Endothelial cell (in vitro differentiated cells): ENCODE data around the gene SLF1. TPM values are rescaled to one million over a fixed set of nuclear protein-coding genes. Genes with fewer than 3 reads are reported as not detected.

ENCODE experiments used
- DNase-seq: peaks from one replicate; pipeline ENCODE4 v3.0.0; 2021; ENCODE audit warnings: low spot score
- H3K27ac Mint-ChIP-seq: one replicate; pipeline ENCODE4 v1.8.0; 2021; ENCODE audit warnings: mixed read lengths, inconsistent platforms; ENCODE audit not compliant: unreplicated experiment
- H3K27me3 Mint-ChIP-seq: one replicate; pipeline ENCODE4 v1.8.0; 2021; ENCODE audit warnings: mild to moderate bottlenecking, moderate library complexity, mixed read lengths, inconsistent platforms; ENCODE audit not compliant: unreplicated experiment
- H3K36me3 Mint-ChIP-seq: one replicate; pipeline ENCODE4 v1.8.0; 2021; ENCODE audit warnings: mild to moderate bottlenecking, low read depth, mixed read lengths, inconsistent platforms; ENCODE audit not compliant: unreplicated experiment
- H3K4me1 Mint-ChIP-seq: one replicate; pipeline ENCODE4 v1.8.0; 2021; ENCODE audit warnings: mild to moderate bottlenecking, mixed read lengths, inconsistent platforms; ENCODE audit not compliant: unreplicated experiment
- H3K4me3 Mint-ChIP-seq: one replicate; pipeline ENCODE4 v1.8.0; 2021; ENCODE audit warnings: mild to moderate bottlenecking, mixed read lengths, inconsistent platforms; ENCODE audit not compliant: unreplicated experiment
- H3K9me3 Mint-ChIP-seq: one replicate; pipeline ENCODE4 v1.8.0; 2021; ENCODE audit warnings: mixed read lengths, inconsistent platforms; ENCODE audit not compliant: unreplicated experiment
- CTCF ChIP-seq: fragments of 200-600 bp; sonication (generic); IDR thresholded peaks from one replicate; pipeline ENCODE4 v1.5.0; 2021; ENCODE audit warnings: antibody characterized with exemption; ENCODE audit not compliant: unreplicated experiment
- total RNA-seq: library from RNA; stranded (reverse); fragmentation: NEBNext Ultra II Directional; extraction: Animal tissue kit (Norgen Biotek cat#: 25700); gene quantifications from one replicate; pipeline ENCODE4 v1.2.1, GENCODE V29; 2021; ENCODE audit not compliant: unreplicated experiment

SLF1 gene
- total RNA-seq, 1 donor from 2014 or later = 4.6 TPM

- H3K27me3 Mint-ChIP-seq = peaks cover 2% of the 10 kb centered on the region
- no peak overlapping the region for H3K27ac Mint-ChIP-seq
- no peak for TF ChIP-seq CTCF
- no peaks in the 10 kb centered on the region for H3K36me3 Mint-ChIP-seq
- no peaks in the 10 kb centered on the region for H3K4me1 Mint-ChIP-seq
- H3K9me3 Mint-ChIP-seq = no peaks in the 10 kb centered on the region
- DNase-seq = no peak
- no peak overlapping the region for H3K4me3 Mint-ChIP-seq
These were observed 121.8 kb downstream of the SLF1 start for GRCh38 chr5:94740286-94740685.

GRCh38 chr5:94742852-94743251 lies 124.4 kb downstream of the SLF1 start:
- H3K36me3 Mint-ChIP-seq = no peaks in the 10 kb centered on the region
- no peaks in the 10 kb centered on the region for H3K9me3 Mint-ChIP-seq
- no peaks in the 10 kb centered on the region for H3K4me1 Mint-ChIP-seq
- peaks cover 2% of the 10 kb centered on the region for H3K27me3 Mint-ChIP-seq
- DNase-seq = no peak
- H3K27ac Mint-ChIP-seq = no peak overlapping the region
- no peak for TF ChIP-seq CTCF
- H3K4me3 Mint-ChIP-seq = no peak overlapping the region

GRCh38 chr5:94744906-94745305 lies 126.4 kb downstream of the SLF1 start:
- no peak overlapping the region for H3K27ac Mint-ChIP-seq
- H3K27me3 Mint-ChIP-seq = peaks cover 2% of the 10 kb centered on the region
- no peaks in the 10 kb centered on the region for H3K4me1 Mint-ChIP-seq
- no peak for TF ChIP-seq CTCF
- no peaks in the 10 kb centered on the region for H3K9me3 Mint-ChIP-seq
- no peaks in the 10 kb centered on the region for H3K36me3 Mint-ChIP-seq
- DNase-seq = no peak
- no peak overlapping the region for H3K4me3 Mint-ChIP-seq

GRCh38 chr5:94745786-94746730 lies 127.6 kb downstream of the SLF1 start:
- TF ChIP-seq CTCF = no peak
- Mint-ChIP-seq H3K27ac (no peak overlapping the region), H3K9me3 (no peaks in the 10 kb centered on the region), H3K4me3 (no peak overlapping the region), H3K27me3 (peaks cover 2% of the 10 kb centered on the region), H3K36me3 (no peaks in the 10 kb centered on the region), H3K4me1 (no peaks in the 10 kb centered on the region)
- DNase-seq = no peak

- Mint-ChIP-seq H3K27ac (no peak overlapping the region), H3K4me1 (no peaks in the 10 kb centered on the region), H3K27me3 (peaks cover 2% of the 10 kb centered on the region), H3K36me3 (no peaks in the 10 kb centered on the region), H3K4me3 (no peak overlapping the region), H3K9me3 (no peaks in the 10 kb centered on the region)
- no peak for DNase-seq
- TF ChIP-seq CTCF = no peak
These were observed 128.3 kb downstream of the SLF1 start for GRCh38 chr5:94746731-94747124.
